ENCODE data around the gene DYNC1H1. TPM values are rescaled to one million over a fixed set of nuclear protein-coding genes. Genes with fewer than 3 reads are reported as not detected.

The DYNC1H1 gene
- total RNA-seq, 1 donor from 2014 or later = 236 TPM

GRCh38 chr14:102018251-102018650 lies 53.9 kb downstream of the DYNC1H1 start:
- Mint-ChIP-seq H3K27ac (no peak overlapping the region), H3K9me3 (no peaks in the 10 kb centered on the region), H3K4me3 (no peak overlapping the region), H3K27me3 (no peaks in the 10 kb centered on the region), H3K36me3 (ENCODE audit: low read depth) (peaks cover 92% of the 10 kb centered on the region), H3K4me1 (no peaks in the 10 kb centered on the region)
- intact Hi-C loops (cut with micrococcal nuclease) = no loop called here
- ChIA-PET POLR2A (no interaction called here), CTCF (interaction anchor here (1.1 kb wide), 1 partner anchor 78 kb away, joined by 3 read pairs; no protein-coding TSS in a partner anchor)
- ATAC-seq (ENCODE audit: low read depth) = no peak
- TF ChIP-seq, protein P1, sequence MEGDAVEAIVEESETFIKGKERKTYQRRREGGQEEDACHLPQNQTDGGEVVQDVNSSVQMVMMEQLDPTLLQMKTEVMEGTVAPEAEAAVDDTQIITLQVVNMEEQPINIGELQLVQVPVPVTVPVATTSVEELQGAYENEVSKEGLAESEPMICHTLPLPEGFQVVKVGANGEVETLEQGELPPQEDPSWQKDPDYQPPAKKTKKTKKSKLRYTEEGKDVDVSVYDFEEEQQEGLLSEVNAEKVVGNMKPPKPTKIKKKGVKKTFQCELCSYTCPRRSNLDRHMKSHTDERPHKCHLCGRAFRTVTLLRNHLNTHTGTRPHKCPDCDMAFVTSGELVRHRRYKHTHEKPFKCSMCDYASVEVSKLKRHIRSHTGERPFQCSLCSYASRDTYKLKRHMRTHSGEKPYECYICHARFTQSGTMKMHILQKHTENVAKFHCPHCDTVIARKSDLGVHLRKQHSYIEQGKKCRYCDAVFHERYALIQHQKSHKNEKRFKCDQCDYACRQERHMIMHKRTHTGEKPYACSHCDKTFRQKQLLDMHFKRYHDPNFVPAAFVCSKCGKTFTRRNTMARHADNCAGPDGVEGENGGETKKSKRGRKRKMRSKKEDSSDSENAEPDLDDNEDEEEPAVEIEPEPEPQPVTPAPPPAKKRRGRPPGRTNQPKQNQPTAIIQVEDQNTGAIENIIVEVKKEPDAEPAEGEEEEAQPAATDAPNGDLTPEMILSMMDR (IDR thresholded peaks at IDR 0.05) = no peak
- DNase-seq = no peak

GRCh38 chr14:102019006-102019540 lies 54.7 kb downstream of the DYNC1H1 start:
- intact Hi-C loops (cut with micrococcal nuclease) = no loop called here
- ATAC-seq (ENCODE audit: low read depth) (no peak), DNase-seq (no peak)
- no peaks in the 10 kb centered on the region for H3K9me3 Mint-ChIP-seq
- H3K27ac Mint-ChIP-seq = no peak overlapping the region
- TF ChIP-seq, protein P1 (IDR thresholded peaks at IDR 0.05) = no peak
- H3K4me3 Mint-ChIP-seq = no peak overlapping the region
- H3K27me3 Mint-ChIP-seq = no peaks in the 10 kb centered on the region
- POLR2A ChIA-PET = no interaction called here
- CTCF ChIA-PET = interaction anchor here (1.1 kb wide), 1 partner anchor 77 kb away, joined by 3 read pairs; no protein-coding TSS in a partner anchor
- no peaks in the 10 kb centered on the region for H3K4me1 Mint-ChIP-seq
- H3K36me3 Mint-ChIP-seq (ENCODE audit: low read depth) = peaks cover 89% of the 10 kb centered on the region

DNA sequence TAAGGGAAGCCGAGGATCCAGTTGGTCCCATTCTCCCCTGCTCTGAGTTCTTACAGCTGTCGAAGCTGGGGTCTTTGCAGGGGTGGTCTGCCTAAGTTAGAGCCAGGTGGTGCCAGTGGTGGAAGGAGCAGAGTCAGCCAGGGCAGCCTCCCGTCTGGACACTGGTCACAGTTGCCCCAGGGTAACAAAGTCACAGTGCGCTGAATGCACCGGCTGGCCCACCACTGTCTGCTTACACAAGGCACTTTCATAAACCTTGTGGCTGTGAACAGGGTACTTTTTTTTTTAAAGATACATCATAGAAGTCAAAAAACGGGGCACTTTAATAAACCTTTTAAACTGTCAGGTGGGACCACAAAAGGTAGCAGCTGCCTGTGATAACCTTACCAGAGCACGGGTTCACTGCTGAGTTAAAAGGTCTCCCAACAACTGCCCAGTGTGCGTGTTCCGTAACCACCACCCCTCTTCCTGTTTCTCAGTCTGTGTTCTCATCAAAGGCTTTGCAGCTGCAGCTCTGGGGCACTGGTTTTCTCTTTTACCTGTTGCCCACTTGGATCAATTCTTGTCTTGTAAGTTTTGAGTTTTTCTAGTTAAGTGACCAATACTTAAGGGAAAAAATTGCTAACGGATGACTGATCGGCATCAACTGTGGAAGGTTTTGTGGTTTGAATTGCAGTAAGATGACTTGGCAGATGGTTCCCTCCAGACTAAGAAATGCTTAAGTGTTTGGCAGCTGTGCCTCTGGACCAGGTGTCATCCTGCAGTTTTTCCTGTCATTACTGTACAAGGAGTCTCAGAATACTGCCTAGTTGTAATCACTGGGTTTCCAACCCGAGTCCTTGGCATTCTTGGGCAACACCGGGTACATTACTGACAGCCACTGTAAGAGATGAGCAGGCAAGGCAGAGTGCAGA lies 55.9 kb downstream of the DYNC1H1 start:
- TF ChIP-seq, protein P1 (IDR thresholded peaks at IDR 0.05) = no peak
- ChIA-PET CTCF (no interaction called here), POLR2A (no interaction called here)
- no peak overlapping the region for H3K4me3 Mint-ChIP-seq
- DNase-seq (no peak), ATAC-seq (ENCODE audit: low read depth) (no peak)
- H3K27me3 Mint-ChIP-seq = no peaks in the 10 kb centered on the region
- no peak overlapping the region for H3K27ac Mint-ChIP-seq
- no peaks in the 10 kb centered on the region for H3K9me3 Mint-ChIP-seq
- no peaks in the 10 kb centered on the region for H3K4me1 Mint-ChIP-seq
- H3K36me3 Mint-ChIP-seq (ENCODE audit: low read depth) = peaks cover 82% of the 10 kb centered on the region
- intact Hi-C loops (cut with micrococcal nuclease) = no loop called here

- intact Hi-C loops (cut with micrococcal nuclease) = no loop called here
- no peaks in the 10 kb centered on the region for H3K27me3 Mint-ChIP-seq
- H3K4me3 Mint-ChIP-seq = no peak overlapping the region
- ChIA-PET CTCF (no interaction called here), POLR2A (no interaction called here)
- peaks cover 80% of the 10 kb centered on the region for H3K36me3 Mint-ChIP-seq (ENCODE audit: low read depth)
- H3K4me1 Mint-ChIP-seq = no peaks in the 10 kb centered on the region
- no peaks in the 10 kb centered on the region for H3K9me3 Mint-ChIP-seq
- H3K27ac Mint-ChIP-seq = no peak overlapping the region
- DNase-seq (no peak), ATAC-seq (ENCODE audit: low read depth) (no peak)
- TF ChIP-seq, protein P1 (IDR thresholded peaks at IDR 0.05) = no peak
Observed at GRCh38 chr14:102026934-102027333, 62.6 kb downstream of the DYNC1H1 start.

DNA sequence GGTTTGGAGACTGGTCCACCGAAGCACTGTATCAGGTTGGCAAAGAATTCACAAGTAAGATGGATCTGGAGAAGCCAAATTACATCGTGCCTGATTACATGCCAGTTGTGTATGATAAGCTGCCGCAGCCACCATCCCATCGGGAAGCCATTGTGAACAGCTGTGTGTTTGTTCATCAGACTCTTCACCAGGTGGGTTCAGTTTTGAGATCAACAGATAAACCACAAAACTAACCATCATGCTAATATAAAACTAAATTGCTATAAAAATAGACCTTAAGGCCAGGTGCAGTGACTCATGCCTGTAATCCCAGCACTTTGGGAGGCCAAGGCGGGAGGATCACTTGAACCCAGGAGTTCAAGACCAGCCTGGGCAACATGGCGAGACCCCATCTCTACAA lies 63.6 kb downstream of the DYNC1H1 start:
- no peaks in the 10 kb centered on the region for H3K27me3 Mint-ChIP-seq
- TF ChIP-seq, protein P1 (IDR thresholded peaks at IDR 0.05) = no peak

More for the DNA sequence above, 63.6 kb downstream of the DYNC1H1 start:
- H3K4me1 Mint-ChIP-seq = no peaks in the 10 kb centered on the region
- H3K9me3 Mint-ChIP-seq = no peaks in the 10 kb centered on the region
- ChIA-PET POLR2A (no interaction called here), CTCF (no interaction called here)
- no peak overlapping the region for H3K4me3 Mint-ChIP-seq
- H3K36me3 Mint-ChIP-seq (ENCODE audit: low read depth) = peaks cover 83% of the 10 kb centered on the region
- no peak for ATAC-seq (ENCODE audit: low read depth)
- DNase-seq = no peak
- H3K27ac Mint-ChIP-seq = no peak overlapping the region
- intact Hi-C loops (cut with micrococcal nuclease) = no loop called here

Data from activated B cell treated with CpG ODN at 0.5 μM for 24 hours (primary cell).